HG03378 (cell line): ENCODE data around the gene PIEZO1.

Experiments used
- ATAC-seq: cut with Tn5 transposase; IDR thresholded peaks from one replicate; pipeline ENCODE4 v1.9.1; 2021; ENCODE audit warnings: mild to moderate bottlenecking, moderate library complexity; ENCODE audit not compliant: unreplicated experiment

The PIEZO1 gene

GRCh38 chr16:88723507-88723887, 61.5 kb downstream of the PIEZO1 start:
- ATAC-seq = no peak

GRCh38 chr16:88722784-88723506, 62.1 kb downstream of the PIEZO1 start:
- no peak for ATAC-seq

DNA sequence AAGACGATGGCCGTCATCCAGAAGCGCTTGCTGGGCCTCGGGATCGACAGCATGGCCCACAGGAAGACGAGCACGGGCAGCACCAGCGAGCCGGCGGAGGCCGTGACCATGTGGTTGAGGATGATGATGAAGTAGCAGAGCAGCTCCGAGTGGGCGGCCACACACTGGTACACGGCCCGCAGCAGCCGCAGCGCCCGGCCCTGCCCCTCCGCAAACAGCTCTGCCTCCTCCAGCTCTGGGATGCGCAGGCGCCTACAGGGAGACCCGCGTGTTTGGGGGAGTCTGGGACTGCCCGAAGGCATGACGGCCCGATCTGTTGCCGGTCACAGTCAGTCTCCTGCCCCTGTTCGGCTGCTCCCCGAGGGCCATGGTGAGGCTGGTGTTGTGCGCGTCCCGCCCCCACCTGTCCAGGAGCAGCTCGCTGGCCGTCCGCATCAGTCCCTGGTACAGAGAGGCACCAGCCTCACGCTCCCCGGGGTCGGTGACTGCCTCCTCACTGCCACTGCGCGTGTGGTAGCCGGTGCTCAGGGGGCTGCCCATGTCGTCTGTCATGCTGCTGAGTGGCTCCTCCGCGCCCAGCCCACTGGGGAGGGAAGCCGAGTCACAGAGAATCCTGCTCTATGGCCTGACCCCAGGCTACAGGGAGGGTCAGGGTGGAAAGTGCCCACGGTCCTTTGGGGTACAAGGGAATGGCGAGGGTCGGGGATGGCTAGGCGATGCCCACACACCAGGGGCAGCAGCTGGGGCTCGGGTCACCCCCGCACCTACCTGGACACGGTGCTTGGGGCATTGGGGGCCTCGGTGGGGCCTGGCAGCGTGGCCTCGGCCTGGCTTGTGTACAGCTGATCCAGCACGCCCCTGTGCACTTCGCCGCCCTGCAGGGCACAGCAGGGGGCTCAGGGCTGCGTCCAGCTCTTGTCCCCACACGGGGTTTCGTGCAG, 62.9 kb downstream of the PIEZO1 start:
- no peak for ATAC-seq

GRCh38 chr16:88721236-88721635, 63.8 kb downstream of the PIEZO1 start:
- no peak for ATAC-seq

GRCh38 chr16:88720396-88720970, 64.5 kb downstream of the PIEZO1 start:
- no peak for ATAC-seq

DNA sequence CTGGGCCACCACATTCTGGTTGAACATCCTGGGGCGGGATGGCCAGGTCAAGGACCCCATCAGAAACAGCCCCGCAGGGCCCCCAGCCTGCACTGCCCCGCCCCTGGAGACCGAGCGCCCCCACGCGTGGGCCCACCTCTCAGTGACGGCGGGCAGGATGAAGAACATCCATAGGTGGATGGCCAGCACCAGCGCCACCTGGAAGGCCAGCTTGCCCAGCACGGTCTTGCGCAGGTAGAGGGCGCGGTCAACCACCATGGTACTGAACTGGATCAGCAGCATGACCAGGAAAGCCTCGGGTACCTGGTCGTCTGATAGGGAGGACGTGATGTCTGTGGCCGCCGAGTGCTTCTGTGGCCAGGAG, 65.1 kb downstream of the PIEZO1 start:
- ATAC-seq = no peak

- no peak for ATAC-seq
Measured at GRCh38 chr16:88719267-88719932, 65.6 kb downstream of the PIEZO1 start.

DNA sequence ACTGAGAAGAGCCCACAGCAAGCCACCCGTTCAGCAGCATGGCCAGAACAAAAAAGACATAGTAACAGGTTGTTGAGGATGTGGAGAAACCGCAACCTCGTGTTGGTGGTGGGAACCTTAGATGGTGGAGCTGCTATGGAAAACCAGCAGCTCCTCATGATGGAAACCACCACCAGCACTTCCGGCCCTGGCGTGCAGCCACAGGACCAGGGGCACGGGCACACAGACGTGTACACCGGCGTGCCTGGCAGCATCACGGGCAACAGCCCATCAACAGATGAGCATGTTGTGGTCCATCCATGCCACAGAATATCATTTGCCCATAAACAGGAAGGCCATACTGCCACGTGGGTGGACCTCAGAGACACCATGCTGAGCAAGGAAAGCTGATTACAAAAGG, 66.8 kb downstream of the PIEZO1 start:
- no peak for ATAC-seq

DNA sequence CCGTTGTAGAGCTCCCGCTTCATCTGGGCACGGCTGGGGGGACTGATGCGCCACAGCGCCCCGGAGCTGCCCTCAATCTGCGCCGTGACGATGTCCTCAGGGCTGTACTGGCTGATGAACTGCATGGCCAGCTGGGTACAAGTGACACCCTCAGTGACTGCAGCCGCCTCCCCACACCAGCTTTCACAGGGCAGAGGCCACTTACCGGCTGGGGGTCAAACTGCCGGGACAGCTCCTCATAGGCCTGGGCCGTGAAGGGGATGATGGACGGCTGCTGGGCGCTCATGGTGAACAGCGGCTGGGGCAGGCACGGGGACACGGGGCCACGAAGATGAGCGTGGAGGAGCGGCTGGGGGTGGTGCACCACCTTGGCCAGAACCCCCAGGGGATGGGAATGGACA, 68.4 kb downstream of the PIEZO1 start:
- no peak for ATAC-seq

- no peak for ATAC-seq
Measured at GRCh38 chr16:88716201-88716600, 68.8 kb downstream of the PIEZO1 start.

DNA sequence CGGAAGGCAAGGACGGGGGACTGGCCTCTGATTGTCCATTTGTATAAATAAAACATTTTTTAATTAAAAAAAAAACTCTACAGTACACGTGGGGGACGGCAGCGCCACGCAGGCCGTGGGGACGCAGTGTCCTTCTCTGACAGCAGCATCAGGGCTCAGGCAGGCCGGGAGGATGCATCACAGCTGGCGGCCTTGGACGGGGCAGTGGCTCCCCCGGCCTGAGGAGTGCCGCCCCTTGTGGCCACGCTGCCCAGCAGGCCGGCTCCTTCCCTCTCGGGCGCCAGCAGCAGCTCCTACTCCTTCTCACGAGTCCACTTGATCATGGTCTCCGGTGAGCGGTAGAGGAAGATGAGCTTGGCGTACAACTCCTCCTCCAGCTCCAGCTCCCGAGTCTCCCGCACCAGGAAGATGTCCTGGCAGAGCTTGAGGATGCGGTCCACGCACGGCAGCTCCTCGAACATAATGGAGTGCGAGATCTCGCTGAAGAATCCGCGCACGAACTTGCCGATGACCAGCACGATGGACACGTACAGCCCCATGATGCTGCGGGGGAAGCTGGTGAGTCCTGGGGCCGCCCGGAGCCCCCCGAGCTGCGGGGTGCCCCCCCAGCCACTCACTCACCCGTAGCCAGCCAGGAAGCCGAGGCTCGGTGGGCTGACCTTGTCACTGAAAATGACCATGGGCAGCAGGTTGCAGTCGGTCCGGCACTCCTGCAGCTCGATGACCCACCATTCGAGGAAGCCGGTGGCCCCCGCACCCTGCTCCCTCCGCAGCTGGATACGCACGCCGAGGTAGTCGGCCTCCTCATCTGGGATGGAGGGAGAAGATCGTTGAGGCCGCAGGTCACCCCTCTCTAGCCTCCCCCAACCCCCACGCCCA, 69.5 kb downstream of the PIEZO1 start:
- ATAC-seq = no peak

DNA sequence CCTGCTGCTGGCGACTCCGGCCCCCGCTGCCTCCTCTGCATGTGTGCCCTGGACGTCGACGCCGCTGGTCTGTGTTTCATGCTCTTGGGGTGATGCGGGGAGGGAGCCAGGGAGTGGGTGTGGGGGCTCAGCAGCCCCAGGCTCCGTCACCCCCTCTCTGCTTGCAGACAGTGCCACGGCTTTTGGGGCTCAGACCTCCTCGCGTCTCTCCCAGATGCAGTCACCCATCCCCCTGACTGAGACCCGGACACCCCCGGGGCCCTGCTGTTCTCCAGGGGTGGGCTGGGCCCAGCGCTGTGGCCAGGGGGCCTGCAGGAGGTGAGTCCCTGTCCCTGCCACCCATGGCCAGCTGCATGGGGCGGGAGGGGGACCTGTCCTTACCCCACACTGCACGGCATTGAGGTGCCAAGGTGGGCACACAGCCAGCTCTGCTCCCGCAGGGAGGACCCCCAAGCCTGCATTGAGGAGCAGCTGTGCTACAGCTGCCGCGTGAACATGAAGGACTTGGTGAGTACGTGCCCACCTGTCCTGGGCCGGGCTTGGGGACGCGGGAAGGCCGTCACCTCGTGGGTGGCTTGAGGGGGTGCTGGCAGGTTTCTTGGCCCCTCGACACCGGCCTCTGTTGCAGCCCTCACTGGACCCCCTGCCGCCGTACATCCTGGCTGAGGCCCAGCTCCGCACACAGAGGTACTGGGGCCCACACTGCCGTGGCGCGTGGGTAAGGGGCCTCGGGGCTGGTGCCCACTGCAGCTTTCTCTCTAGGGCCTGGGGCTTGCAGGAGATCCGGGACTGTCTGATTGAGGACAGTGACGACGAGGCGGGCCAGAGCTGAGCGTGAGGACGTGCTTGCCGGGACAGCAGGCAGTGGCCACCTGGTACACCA, 70.4 kb downstream of the PIEZO1 start:
- ATAC-seq = no peak

DNA sequence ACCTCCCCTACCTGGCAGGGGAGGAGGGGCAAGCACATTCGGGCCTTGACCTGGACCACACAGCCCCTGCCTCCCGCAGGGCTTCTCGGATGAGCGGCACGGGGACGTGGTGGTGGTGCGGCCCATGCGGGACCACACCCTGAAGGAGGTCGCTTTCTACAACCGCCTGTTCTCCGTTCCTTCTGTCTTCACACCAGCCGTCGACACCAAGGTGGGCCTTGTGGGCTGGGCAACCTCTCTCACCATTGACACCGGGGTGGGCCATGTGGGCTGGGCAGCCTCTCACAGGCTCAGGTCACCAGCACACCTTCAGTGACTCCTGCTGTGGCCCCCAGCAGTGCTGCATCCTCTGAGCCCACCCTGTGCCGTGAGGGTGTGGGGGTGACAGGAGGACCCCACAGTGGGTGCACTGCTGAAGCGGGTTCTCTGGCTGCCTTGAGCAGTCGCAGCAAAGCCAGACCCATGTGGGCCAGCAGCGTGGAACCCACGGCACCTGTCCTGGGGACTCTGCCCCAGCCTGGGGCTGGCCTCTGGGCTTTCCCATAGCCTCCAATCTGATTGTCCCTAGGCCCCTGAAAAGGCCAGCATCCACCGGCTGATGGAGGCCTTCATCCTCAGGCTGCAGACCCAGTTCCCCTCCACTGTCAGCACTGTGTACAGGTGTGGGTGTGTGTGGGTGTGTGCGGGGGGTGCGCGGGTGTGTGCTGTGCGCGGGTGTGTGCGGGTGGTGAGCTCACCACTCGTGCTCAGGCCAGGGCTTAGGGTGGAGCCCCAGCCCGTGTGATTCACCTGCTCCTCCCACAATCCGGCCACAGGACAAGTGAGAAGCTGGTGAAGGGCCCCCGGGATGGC, 71.2 kb downstream of the PIEZO1 start:
- no peak for ATAC-seq

- ATAC-seq = no peak
Measured at GRCh38 chr16:88713054-88713453, 72.0 kb downstream of the PIEZO1 start.

DNA sequence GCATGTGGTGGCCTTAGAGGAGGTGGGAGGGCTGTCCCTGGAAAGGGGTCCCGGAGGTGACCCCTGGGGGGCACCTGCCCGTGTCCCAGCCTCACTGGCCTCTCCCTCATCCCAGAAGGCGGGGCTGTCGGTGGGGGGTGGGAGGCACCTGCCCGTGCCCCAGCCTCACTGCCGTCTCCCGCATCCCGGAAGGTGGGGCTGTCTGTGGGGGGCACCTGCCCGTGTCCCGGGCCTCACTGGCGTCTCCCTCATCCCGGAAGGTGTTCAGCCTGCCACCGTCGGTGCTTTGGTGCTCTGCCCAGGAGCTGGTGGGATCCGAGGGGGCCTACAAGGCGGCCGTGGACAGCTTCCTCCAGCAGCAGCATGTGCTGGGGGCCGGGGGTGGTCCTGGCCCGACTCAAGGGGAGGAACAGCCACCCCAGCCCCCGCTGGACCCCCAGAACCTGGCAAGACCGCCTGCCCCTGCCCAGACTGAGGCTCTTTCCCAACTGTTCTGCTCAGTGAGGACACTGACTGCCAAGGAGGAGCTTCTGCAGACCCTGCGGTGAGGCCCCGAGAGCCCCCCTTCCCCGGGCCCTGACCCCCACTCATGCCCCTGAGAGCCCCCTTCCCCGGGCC, 72.5 kb downstream of the PIEZO1 start:
- no peak for ATAC-seq

DNA sequence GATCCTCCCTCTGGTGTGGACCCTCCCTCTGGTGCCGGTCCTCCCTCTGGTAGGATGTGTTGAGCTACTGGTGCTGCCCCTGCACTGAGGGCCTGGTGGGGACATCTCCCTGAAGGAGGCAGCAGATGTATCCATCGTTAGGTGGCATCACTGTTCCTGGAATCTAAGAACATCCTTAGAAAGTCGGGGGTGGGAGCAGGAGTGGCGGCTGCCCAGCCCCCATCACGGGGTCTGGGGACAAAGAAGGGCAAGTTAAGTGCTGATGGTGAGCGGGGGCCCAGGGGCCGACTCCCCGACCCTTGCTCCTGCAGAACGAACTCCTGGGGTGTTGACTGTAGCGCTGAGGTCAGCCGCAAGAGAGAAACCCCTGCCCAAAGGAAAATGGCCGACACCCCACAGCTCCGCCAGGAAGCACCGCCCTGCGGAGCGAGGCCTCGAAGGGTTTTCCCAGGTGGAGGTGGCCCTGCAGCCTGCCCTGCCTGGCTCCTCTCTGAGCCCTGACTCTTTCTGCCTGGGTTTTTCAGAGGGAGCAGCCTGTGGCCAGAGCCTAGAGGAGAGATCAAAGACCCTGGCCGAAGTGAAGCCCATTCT, 73.2 kb downstream of the PIEZO1 start:
- no peak for ATAC-seq

DNA sequence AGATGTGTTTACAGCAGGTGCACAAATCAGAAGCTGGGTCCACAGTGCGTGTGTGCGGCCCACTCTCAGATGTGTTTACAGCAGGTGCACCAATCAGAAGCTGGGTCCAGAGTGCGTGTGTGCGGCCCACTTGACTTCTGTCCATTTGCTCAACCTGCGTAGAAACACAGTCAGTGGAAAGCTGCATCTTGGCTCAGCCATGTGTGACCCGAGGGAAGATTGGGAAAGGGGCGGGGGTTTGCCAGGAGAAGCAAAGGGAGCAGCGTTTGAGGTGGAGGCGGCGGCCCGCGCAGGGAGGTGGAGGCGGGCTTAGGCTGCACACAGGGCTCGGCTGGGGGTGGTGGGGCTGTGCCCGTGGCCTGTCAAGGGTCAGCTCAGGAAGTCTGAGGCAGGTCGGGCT, 74.5 kb downstream of the PIEZO1 start:
- ATAC-seq = no peak
